ENCODE measurements around the gene VPS51. TPM values are rescaled to one million over a fixed set of nuclear protein-coding genes. Genes with fewer than 3 reads are reported as not detected.
A peak's percentile ranks its signal among the peaks of the same experiment; 100 is the strongest.

VPS51 gene
- total and polyA plus RNA-seq, 5 donors from 2014 or later, result 84.2 to 234 (median 96.9) TPM

DNA sequence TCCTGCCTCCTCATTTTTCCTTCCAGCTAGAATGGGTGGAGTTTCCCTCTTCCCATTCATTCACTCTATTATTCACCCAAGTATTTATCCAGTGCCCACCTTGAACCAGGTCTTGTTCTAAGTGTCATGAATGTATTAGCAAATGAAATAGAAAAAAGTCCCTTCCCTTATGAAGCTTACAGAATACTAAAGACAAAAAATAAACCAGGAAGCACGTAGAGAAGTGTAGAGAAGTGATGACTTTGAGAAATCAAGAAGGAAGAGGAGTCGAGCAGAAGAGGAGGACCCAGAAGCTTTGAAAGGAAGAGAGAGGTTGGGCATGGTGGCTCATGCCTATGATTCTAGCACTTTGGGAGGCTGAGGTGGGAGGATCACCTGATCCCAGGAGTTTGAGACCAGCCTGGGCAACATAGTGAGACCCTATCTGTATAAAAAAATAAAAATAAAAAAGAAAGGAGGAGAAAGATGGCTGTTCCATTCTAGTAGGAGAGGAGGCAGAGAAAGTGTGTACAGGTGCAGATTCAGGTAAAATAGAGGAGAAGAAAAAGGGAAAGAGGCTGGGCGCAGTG is 55.4 kb downstream of the VPS51 start:
- H3K9me3 ChIP-seq (ENCODE audit: control insufficient read depth in 2 of 2, low read length in 2 of 2), result no peaks in the 10 kb centered on the region
- no peak overlapping the region for H3K4me3 ChIP-seq (ENCODE audit: low read depth, low read length)
- Mint-ChIP-seq H3K36me3 (no peaks in the 10 kb centered on the region), H3K27ac (peak overlapping the region in 1 of 3 donors; percentile 27), H3K27me3 (peaks cover 27% of the 10 kb centered on the region), H3K4me1 (no peaks in the 10 kb centered on the region), H3K9me3 (no peaks in the 10 kb centered on the region), H3K4me3 (no peak overlapping the region)
- ATAC-seq (ENCODE audit: low read depth in 2 of 2) (no peak), DNase-seq (no peak)
- H3K27me3 ChIP-seq (ENCODE audit: control insufficient read depth, insufficient read depth, low read length), result no peaks in the 10 kb centered on the region
- H3K4me1 ChIP-seq (ENCODE audit: control insufficient read depth, insufficient read depth, low read length, poor library complexity, severe bottlenecking), result no peaks in the 10 kb centered on the region
- no peaks in the 10 kb centered on the region for H3K36me3 ChIP-seq (ENCODE audit: control insufficient read depth, insufficient read depth, low read length)
- H3K27ac ChIP-seq (ENCODE audit: insufficient read depth, low read length, poor library complexity, severe bottlenecking), result no peak overlapping the region

DNA sequence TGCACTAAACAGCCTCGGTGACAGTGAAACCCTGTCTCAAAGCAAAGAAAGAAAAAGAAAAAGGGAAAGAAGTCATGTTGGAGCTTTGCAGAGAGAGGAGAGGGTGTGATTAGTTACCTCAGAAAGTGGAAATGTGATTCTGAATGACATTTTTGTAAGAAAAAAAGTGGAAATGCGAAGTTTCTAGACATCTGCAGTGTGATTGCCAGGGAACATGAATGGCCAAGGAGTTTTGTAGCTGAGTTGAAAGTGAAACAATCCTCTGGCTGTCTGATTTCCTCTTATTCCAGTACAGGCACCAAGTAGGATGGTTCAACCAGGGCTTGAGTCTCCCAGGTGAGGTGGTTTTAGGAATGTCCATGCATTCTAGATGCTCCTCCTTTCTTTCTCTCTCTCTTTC is 56.1 kb downstream of the VPS51 start:
- H3K4me1 Mint-ChIP-seq, result no peaks in the 10 kb centered on the region
- Histone ChIP-seq H3K4me1 (ENCODE audit: control insufficient read depth, insufficient read depth, low read length, poor library complexity, severe bottlenecking) (no peaks in the 10 kb centered on the region), H3K27me3 (ENCODE audit: control insufficient read depth, insufficient read depth, low read length) (no peaks in the 10 kb centered on the region), H3K27ac (ENCODE audit: insufficient read depth, low read length, poor library complexity, severe bottlenecking) (no peak overlapping the region), H3K9me3 (ENCODE audit: control insufficient read depth in 2 of 2, low read length in 2 of 2) (no peaks in the 10 kb centered on the region), H3K4me3 (ENCODE audit: low read depth, low read length) (no peak overlapping the region), H3K36me3 (ENCODE audit: control insufficient read depth, insufficient read depth, low read length) (no peaks in the 10 kb centered on the region)
- ATAC-seq (ENCODE audit: low read depth in 2 of 2), result no peak
- DNase-seq, result no peak
- peaks cover 27% of the 10 kb centered on the region for H3K27me3 Mint-ChIP-seq
- no peaks in the 10 kb centered on the region for H3K36me3 Mint-ChIP-seq
- no peaks in the 10 kb centered on the region for H3K9me3 Mint-ChIP-seq
- no peak overlapping the region for H3K4me3 Mint-ChIP-seq
- peak overlapping the region in 1 of 3 donors; percentile 39 for H3K27ac Mint-ChIP-seq

DNA sequence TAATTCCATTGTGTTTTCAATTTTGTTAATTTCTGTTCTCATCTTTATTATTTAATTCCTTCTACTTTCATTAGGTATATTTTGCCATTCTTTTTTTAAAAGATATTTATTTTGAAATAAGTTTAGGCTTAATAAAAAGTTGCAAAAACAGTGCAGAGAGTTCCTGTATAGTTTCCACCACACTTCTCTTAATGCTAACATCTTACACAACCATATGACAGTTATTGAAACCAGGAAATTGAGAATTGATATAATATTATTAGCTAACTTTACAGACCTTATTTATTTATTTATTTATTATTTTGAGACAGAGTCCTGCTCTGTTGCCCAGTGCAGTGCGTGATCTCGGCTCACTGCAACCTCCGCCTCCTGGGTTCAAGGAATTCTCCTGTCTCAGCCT is 60.2 kb downstream of the VPS51 start:
- H3K9me3 Mint-ChIP-seq, result no peaks in the 10 kb centered on the region
- Histone ChIP-seq H3K9me3 (ENCODE audit: control insufficient read depth in 2 of 2, low read length in 2 of 2) (no peaks in the 10 kb centered on the region), H3K36me3 (ENCODE audit: control insufficient read depth, insufficient read depth, low read length) (no peaks in the 10 kb centered on the region), H3K27me3 (ENCODE audit: control insufficient read depth, insufficient read depth, low read length) (no peaks in the 10 kb centered on the region), H3K4me3 (ENCODE audit: low read depth, low read length) (no peak overlapping the region), H3K4me1 (ENCODE audit: control insufficient read depth, insufficient read depth, low read length, poor library complexity, severe bottlenecking) (no peaks in the 10 kb centered on the region), H3K27ac (ENCODE audit: insufficient read depth, low read length, poor library complexity, severe bottlenecking) (no peak overlapping the region)
- peaks cover 32% of the 10 kb centered on the region for H3K27me3 Mint-ChIP-seq
- no peak overlapping the region for H3K4me3 Mint-ChIP-seq
- DNase-seq (no peak), ATAC-seq (ENCODE audit: low read depth in 2 of 2) (no peak)
- no peaks in the 10 kb centered on the region for H3K4me1 Mint-ChIP-seq
- no peak overlapping the region for H3K27ac Mint-ChIP-seq
- no peaks in the 10 kb centered on the region for H3K36me3 Mint-ChIP-seq

DNA sequence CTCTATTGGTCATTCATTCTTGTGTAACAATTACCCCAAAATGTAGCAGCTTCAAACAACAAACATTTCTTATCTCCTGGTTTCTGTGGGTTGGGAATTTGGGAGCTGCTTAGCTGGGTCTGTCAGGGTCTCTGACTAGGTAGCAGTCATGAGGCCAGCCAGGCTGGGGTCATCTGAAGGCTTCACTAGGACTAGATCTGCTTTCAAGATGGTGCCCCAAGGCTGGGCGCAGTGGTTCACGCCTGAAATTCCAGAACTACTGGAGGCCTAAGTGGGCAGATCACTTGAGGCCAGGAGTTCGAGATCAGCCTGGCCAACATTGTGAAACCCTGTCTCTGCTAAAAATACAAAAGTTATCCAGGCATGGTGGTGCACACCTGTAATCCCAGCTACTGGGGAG is 60.9 kb downstream of the VPS51 start:
- no peak overlapping the region for H3K27ac Mint-ChIP-seq
- ATAC-seq (ENCODE audit: low read depth in 2 of 2) (no peak), DNase-seq (no peak)
- H3K4me3 Mint-ChIP-seq, result no peak overlapping the region
- no peaks in the 10 kb centered on the region for H3K36me3 Mint-ChIP-seq
- H3K27me3 Mint-ChIP-seq, result peaks cover 32% of the 10 kb centered on the region
- no peak overlapping the region for H3K27ac ChIP-seq (ENCODE audit: insufficient read depth, low read length, poor library complexity, severe bottlenecking)
- no peak overlapping the region for H3K4me3 ChIP-seq (ENCODE audit: low read depth, low read length)
- no peaks in the 10 kb centered on the region for H3K9me3 ChIP-seq (ENCODE audit: control insufficient read depth in 2 of 2, low read length in 2 of 2)
- H3K27me3 ChIP-seq (ENCODE audit: control insufficient read depth, insufficient read depth, low read length), result no peaks in the 10 kb centered on the region
- no peaks in the 10 kb centered on the region for H3K4me1 ChIP-seq (ENCODE audit: control insufficient read depth, insufficient read depth, low read length, poor library complexity, severe bottlenecking)
- H3K4me1 Mint-ChIP-seq, result no peaks in the 10 kb centered on the region
- H3K9me3 Mint-ChIP-seq, result no peaks in the 10 kb centered on the region
- H3K36me3 ChIP-seq (ENCODE audit: control insufficient read depth, insufficient read depth, low read length), result no peaks in the 10 kb centered on the region

DNA sequence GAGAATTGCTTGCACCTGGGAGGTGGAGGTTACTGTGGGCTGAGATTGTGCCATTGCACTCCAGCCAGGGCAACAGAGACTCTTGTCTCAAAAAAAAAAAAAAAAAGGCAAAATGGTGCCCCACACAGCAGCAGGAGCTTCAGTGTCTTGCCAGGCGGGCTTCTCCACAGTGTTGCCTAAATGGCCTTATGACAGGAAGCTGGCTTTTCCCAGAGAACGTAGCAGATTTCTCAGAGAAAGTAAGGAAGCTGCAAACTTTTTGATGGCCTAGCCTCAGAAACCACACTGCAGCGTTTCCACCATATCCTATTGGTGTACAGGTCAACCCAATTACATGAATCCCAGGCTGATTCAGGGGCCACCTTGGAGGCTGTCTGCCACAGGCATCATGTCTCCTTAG is 61.3 kb downstream of the VPS51 start:
- DNase-seq (no peak), ATAC-seq (ENCODE audit: low read depth in 2 of 2) (no peak)
- Histone ChIP-seq H3K9me3 (ENCODE audit: control insufficient read depth in 2 of 2, low read length in 2 of 2) (no peaks in the 10 kb centered on the region), H3K4me1 (ENCODE audit: control insufficient read depth, insufficient read depth, low read length, poor library complexity, severe bottlenecking) (no peaks in the 10 kb centered on the region), H3K4me3 (ENCODE audit: low read depth, low read length) (no peak overlapping the region), H3K27me3 (ENCODE audit: control insufficient read depth, insufficient read depth, low read length) (no peaks in the 10 kb centered on the region), H3K36me3 (ENCODE audit: control insufficient read depth, insufficient read depth, low read length) (no peaks in the 10 kb centered on the region), H3K27ac (ENCODE audit: insufficient read depth, low read length, poor library complexity, severe bottlenecking) (no peak overlapping the region)
- Mint-ChIP-seq H3K27ac (no peak overlapping the region), H3K9me3 (no peaks in the 10 kb centered on the region), H3K4me3 (no peak overlapping the region), H3K27me3 (peaks cover 32% of the 10 kb centered on the region), H3K36me3 (no peaks in the 10 kb centered on the region), H3K4me1 (no peaks in the 10 kb centered on the region)

DNA sequence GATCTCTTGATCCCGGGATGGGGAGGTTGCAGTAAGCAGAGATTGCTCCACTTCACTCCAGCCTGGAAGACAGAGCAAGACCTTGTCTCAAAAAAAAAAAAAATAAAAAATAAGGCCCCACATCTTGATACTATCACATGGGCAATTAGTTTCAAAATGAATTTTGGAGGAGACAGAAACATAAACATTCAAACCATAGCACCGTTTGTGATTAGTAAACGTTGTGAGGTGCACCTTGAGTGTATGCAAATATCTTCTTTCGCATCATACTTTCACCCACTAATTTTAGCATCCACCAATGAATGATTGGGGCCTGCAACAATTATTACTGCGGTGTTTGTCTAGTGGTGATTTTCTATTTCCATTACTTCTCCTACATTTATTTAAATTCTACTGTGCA is 63.0 kb downstream of the VPS51 start:
- Mint-ChIP-seq H3K27ac (no peak overlapping the region), H3K36me3 (no peaks in the 10 kb centered on the region), H3K9me3 (no peaks in the 10 kb centered on the region), H3K4me3 (no peak overlapping the region), H3K27me3 (peaks cover 16% of the 10 kb centered on the region), H3K4me1 (no peaks in the 10 kb centered on the region)
- H3K4me3 ChIP-seq (ENCODE audit: low read depth, low read length), result no peak overlapping the region
- DNase-seq (no peak), ATAC-seq (ENCODE audit: low read depth in 2 of 2) (no peak)
- no peaks in the 10 kb centered on the region for H3K36me3 ChIP-seq (ENCODE audit: control insufficient read depth, insufficient read depth, low read length)
- H3K27me3 ChIP-seq (ENCODE audit: control insufficient read depth, insufficient read depth, low read length), result no peaks in the 10 kb centered on the region
- H3K9me3 ChIP-seq (ENCODE audit: control insufficient read depth in 2 of 2, low read length in 2 of 2), result no peaks in the 10 kb centered on the region
- no peaks in the 10 kb centered on the region for H3K4me1 ChIP-seq (ENCODE audit: control insufficient read depth, insufficient read depth, low read length, poor library complexity, severe bottlenecking)
- H3K27ac ChIP-seq (ENCODE audit: insufficient read depth, low read length, poor library complexity, severe bottlenecking), result no peak overlapping the region

DNA sequence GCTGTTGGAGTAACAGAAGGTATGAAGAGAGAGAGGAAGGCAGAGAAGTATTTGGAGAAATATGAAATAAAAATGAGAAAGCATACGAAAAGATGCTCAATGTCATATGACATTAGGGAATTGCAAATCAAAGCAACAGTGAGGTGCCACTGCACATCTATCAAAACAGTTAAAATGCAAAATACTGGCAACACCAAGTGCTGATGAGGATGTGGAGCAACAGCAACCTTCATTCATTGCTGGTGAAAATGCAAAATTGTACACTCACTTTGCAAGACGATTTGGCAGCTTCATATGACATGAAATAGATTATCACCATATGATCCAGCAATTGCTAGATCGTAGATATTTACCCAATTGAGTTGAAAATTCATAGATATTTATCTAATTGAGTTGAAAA is 64.6 kb downstream of the VPS51 start:
- Histone ChIP-seq H3K9me3 (ENCODE audit: control insufficient read depth in 2 of 2, low read length in 2 of 2) (no peaks in the 10 kb centered on the region), H3K27me3 (ENCODE audit: control insufficient read depth, insufficient read depth, low read length) (no peaks in the 10 kb centered on the region), H3K36me3 (ENCODE audit: control insufficient read depth, insufficient read depth, low read length) (no peaks in the 10 kb centered on the region), H3K4me1 (ENCODE audit: control insufficient read depth, insufficient read depth, low read length, poor library complexity, severe bottlenecking) (no peaks in the 10 kb centered on the region), H3K4me3 (ENCODE audit: low read depth, low read length) (no peak overlapping the region), H3K27ac (ENCODE audit: insufficient read depth, low read length, poor library complexity, severe bottlenecking) (no peak overlapping the region)
- no peaks in the 10 kb centered on the region for H3K9me3 Mint-ChIP-seq
- no peaks in the 10 kb centered on the region for H3K36me3 Mint-ChIP-seq
- peaks cover 20% of the 10 kb centered on the region for H3K27me3 Mint-ChIP-seq
- H3K4me1 Mint-ChIP-seq, result no peaks in the 10 kb centered on the region
- peak overlapping the region in 1 of 3 donors; percentile 2 for H3K27ac Mint-ChIP-seq
- ATAC-seq (ENCODE audit: low read depth in 2 of 2) (no peak), DNase-seq (no peak)
- no peak overlapping the region for H3K4me3 Mint-ChIP-seq

Measured in CD4-positive, CD25-positive, alpha-beta regulatory T cell (primary cell).